22Rv1 (cell line): ENCODE results near the gene MYO1C.

Source experiments
- H3K27ac ChIP-seq: fragments of 450-650 bp; 2 replicates; pipeline ENCODE4 v1.5.1; 2017
- ZFX ChIP-seq: fragments of 450-650 bp; IDR thresholded peaks from 2 replicates; pipeline ENCODE4 v1.6.1; 2017; ENCODE audit warnings: antibody characterized with exemption, borderline replicate concordance
- TF ChIP-seq, protein P1 (sequence below): fragments of 450-650 bp; IDR thresholded peaks from 2 replicates; pipeline ENCODE4 v1.5.1; 2017; ENCODE audit warnings: mild to moderate bottlenecking

The MYO1C gene

DNA sequence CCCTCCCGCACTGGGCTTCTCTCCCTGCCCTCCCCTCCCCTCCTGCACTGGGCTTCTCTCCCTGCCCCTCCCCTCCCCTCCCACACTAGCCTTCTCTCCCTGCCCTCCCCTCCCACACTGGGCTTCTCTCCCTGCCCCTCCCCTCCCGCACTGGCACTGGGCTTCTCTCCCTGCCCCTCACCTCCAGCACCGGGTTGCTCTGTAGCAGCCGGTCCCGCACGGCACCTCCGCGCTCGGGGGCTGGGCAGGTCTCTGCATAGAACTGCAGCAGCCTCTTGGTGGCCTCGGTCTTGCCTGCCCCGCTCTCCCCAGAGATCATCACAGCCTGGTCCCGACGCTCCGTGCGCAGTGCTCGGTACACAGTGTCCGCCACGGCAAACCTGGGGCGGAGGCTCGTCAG, 9.8 kb downstream of the MYO1C start:
- H3K27ac ChIP-seq = no peak overlapping the region
- TF ChIP-seq, protein P1, sequence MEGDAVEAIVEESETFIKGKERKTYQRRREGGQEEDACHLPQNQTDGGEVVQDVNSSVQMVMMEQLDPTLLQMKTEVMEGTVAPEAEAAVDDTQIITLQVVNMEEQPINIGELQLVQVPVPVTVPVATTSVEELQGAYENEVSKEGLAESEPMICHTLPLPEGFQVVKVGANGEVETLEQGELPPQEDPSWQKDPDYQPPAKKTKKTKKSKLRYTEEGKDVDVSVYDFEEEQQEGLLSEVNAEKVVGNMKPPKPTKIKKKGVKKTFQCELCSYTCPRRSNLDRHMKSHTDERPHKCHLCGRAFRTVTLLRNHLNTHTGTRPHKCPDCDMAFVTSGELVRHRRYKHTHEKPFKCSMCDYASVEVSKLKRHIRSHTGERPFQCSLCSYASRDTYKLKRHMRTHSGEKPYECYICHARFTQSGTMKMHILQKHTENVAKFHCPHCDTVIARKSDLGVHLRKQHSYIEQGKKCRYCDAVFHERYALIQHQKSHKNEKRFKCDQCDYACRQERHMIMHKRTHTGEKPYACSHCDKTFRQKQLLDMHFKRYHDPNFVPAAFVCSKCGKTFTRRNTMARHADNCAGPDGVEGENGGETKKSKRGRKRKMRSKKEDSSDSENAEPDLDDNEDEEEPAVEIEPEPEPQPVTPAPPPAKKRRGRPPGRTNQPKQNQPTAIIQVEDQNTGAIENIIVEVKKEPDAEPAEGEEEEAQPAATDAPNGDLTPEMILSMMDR = no peak
- TF ChIP-seq ZFX = no peak

DNA sequence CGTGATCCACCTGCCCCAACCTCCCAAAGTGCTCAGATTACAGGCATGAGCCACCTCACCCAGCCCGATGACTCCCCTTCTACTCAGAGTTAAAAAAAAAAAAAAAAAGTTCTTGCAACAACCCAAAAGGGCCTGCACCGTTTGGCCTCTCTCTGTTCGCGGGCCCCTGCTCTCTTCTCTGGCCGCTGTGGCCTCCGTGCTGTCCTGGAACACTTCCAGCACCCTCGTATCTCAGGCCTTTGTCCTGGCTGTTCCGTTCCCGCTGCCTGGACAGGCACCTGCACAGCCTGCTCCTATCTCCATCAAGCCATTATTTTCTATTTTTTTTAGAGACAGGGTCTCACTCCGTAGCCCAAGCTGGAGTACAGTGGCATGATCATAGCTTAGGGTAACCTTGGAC, 10.8 kb downstream of the MYO1C start:
- TF ChIP-seq, protein P1 = no peak
- TF ChIP-seq ZFX = no peak
- no peak overlapping the region for H3K27ac ChIP-seq

DNA sequence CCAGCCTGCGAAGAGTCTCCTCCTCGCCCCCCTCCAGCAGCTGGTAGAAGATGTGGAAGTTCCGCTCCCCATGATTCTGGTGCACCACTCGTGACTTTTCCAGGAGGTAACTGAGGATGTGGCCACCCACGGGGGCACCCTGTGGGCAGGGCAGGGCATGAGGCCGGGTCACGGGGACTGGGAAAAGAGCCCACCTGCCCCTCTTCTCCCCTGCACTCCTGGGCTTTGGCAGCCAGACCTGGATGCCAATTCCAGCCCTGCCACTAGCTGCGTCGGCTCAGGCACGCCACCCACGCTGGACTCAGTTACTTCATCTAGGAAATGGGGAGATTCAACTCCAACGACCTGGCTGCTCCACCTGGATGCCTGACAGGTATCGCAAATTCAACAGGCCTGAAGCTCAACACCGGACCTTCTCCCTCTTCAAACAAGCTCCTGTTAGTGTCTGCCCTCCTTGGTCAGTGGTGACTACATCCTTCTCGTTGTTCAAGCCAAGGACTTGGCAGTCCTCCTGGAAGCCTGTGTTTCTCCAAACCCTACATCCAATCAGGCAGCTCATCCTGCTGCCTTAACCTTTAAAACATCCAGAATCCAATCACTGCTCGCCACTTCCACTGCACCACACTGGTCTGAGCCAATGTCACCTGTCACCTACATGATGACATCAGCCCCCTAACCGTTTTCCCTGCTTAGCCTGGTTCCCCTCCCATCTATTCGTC, 11.6 kb downstream of the MYO1C start:
- no peak overlapping the region for H3K27ac ChIP-seq
- no peak for TF ChIP-seq ZFX
- TF ChIP-seq, protein P1 = no peak

DNA sequence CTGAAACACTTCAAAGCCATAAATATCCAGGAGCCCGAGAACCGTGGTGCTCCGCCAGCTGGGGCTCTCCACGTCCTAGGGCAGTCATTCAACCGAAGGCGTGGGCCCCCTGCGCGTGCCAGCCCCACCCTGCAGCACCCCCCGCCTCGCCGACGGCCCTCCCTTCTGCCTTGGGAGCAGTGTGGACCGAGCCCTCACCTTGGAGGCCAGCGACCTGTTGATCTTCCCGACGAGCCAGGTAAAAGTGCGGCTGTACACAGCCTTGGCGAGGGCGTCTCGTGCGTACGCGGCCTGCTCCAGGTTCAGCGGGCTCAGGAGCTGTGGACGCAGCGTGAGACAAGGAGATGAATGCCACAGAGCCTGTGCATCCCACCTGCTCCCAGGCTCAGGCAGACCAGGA, 14.1 kb downstream of the MYO1C start:
- TF ChIP-seq ZFX = no peak
- TF ChIP-seq, protein P1 = no peak
- H3K27ac ChIP-seq = no peak overlapping the region

DNA sequence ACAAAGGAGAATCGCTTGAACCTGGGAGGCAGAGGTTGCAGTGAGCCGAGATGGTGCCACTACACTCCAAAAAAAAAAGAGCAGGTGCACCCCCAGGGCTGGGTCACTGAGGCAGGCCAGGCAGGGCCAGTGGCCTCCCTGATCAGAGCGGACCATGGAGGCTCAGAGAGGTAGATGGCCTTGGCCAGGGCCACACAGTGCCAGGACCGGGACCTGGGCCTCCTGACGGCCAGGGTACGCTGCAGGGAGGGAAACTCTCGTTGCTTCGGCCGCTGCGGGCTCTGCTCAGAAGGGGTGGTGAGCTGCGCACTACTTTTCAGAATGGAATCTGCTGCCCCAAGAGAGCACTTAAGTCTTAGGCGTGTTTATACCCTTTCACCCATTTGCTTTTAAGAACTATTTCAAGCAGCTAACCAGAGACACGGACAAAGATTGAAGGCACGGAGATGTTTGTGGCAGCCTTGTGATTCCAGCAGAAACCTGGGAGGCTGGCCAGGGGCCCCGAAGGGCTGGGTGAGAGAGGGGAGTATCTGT, 17.1 kb downstream of the MYO1C start:
- no peak overlapping the region for H3K27ac ChIP-seq
- TF ChIP-seq, protein P1 = no peak
- TF ChIP-seq ZFX = no peak

DNA sequence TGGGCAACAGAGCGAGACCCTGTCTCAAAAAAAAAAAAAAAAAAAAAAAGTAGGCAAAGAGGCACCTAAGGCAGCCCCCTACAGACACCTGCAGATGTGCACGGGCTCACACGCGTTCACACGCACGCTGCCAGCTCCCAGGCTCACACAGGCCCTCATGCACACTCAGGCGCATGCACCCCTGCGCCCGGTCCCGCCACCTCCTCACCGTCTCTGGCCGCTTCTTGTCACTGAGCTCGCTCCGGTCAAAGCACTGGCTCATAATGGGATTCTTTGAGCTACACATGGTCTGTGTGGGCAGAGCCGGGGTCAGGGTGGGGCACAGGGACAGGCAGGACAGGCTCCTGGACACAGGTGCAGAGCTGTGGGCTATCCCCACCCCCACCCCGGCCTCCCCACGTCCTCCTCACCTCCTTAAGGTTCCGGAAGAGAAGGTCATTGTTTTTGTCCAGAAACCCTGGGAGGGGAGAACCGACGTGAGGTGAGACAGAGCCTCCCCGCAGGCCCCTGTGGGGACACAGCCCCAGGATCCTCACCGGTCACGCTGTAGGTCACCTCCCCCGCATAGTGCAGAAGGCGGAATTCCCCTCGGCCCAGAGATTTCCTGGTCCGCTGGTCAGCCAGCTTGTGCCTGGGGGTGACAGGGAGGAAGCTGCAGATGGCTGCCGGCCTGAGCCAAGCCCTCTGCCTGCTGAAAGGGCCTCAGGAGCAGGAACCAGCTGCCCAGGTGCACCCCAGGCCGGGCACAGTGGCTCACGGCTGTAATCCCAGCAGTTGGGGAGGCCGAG, 17.9 kb downstream of the MYO1C start:
- no peak overlapping the region for H3K27ac ChIP-seq

More for the DNA sequence above, 17.9 kb downstream of the MYO1C start:
- TF ChIP-seq ZFX = no peak
- TF ChIP-seq, protein P1 = no peak
